Stimulated activated CD8-positive, alpha-beta memory T cell treated with anti-CD3 and anti-CD28 coated beads, Interleukin-2, amount 100 ng/mL, for 1 hour (primary cell): ENCODE data around the gene SMARCD1.
A peak's percentile ranks its signal among the peaks of the same experiment; 100 is the strongest.

Experiments
- DNase-seq, 2 donors: peaks; one replicate each; pipeline ENCODE4 v3.0.0-alpha.2; 2020; ENCODE audit warnings: low read depth in 2 of 2

Gene SMARCD1

GRCh38 chr12:50057000-50057841 is 27.9 kb upstream of the SMARCD1 start, which contains the start of gene ASIC1:
Gene ASIC1 (plus strand): TSS chr12:50057596. CDS start chr12:50058767, 1,171 bp downstream.
- peak in 1 of 2 donors; percentile 24 for DNase-seq

DNA sequence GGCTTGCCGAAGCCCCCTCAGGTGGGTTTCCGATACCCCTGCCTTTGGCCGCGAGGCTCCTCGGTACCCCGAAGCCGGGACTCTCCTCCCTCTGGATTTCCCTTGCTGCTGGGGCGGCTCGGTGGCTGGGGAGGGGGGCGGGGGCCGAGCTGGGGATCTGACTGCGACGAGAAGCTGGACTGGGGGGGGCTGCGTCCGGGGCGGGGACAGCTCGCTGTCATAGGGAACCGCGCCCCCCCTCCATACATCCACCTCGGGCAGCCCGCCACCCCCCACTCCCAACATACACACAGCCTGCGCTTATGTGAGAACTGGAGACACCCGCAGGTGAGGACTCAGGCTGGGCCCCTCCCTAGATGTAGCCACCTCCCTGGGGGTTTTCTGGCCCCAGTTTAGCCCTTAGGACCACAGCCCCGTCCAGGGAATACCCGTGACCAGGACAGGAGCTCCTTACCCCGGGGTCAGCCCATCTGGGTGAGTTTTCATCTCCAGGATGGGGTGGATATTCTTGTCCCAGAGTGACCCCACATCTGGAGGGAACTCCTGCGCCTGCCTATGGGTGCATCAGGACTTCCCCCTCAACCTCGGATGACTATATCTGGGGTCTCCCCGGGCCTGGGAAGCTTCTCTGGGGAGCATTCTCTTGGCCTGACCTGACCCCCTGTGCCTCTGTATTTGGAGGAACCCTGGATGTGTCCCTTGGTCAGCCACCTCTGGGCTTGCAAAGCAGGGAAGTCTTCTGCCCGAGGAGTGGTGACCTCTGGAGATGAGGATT is 27.1 kb upstream of the SMARCD1 start:
- DNase-seq, result no peak

DNA sequence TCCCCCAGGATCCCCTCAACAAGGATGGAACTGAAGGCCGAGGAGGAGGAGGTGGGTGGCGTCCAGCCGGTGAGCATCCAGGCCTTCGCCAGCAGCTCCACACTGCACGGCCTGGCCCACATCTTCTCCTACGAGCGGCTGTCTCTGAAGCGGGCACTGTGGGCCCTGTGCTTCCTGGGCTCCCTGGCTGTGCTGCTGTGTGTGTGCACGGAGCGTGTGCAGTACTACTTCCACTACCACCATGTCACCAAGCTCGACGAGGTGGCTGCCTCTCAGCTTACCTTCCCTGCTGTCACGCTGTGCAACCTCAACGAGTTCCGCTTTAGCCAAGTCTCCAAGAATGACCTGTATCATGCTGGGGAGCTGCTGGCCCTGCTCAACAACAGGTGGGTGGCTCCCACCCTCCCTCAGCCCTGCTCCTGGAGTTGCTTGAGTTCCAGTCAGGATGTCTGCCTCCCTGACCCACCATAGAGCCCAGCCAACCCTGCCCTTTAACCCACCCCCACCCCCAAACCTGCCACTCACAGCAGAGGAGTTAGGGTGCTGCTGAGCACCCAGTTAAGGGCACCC is 26.3 kb upstream of the SMARCD1 start:
- no peak for DNase-seq

GRCh38 chr12:50059440-50060119 is 25.6 kb upstream of the SMARCD1 start:
- DNase-seq, result peak; percentile 26

DNA sequence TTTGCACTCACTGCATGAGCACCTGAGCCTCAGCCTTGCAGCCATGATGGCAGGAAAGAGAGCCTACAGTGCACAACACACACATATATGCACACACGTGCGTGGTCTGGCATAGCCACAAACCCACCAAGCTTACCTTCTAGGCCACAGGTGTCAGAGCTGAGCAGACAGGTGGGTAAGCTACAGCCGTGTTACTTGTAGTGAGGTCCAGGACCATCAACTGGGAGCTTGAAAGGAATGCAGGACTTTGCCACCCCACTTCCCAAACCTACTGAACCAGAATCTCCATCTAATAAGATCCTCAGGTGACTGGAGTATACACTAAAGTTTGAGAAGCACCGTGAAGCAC is 25.0 kb upstream of the SMARCD1 start:
- DNase-seq, result no peak

GRCh38 chr12:50061171-50061570 is 24.0 kb upstream of the SMARCD1 start:
- DNase-seq, result no peak

- DNase-seq, result no peak
Measured at GRCh38 chr12:50061946-50062686, 23.0 kb upstream of the SMARCD1 start.

- DNase-seq, result no peak
Measured at GRCh38 chr12:50062728-50063460, 22.2 kb upstream of the SMARCD1 start.

GRCh38 chr12:50065726-50066310 is 19.3 kb upstream of the SMARCD1 start:
- no peak for DNase-seq

DNA sequence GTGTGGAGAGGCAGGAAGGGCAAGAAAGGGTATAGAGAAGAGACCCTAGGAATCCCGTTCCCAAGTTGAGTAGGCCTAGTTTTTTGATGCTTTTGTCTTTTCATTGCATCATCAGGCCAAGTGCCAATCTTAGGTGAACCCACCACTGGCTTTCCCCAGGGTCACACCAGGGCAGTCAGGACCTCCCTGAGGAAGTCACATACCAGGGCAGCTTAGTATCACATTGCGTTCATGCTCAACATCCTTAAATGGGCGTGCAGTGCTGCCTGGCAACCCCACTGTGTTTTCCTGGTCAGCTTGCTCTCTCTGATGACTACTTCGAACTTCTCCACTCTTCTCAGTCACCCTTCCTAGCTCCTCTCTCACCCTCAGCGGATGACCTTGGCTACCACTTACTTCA is 18.7 kb upstream of the SMARCD1 start:
- DNase-seq, result no peak

- no peak for DNase-seq
Measured at GRCh38 chr12:50069069-50069468, 16.1 kb upstream of the SMARCD1 start.

GRCh38 chr12:50069539-50069938 is 15.6 kb upstream of the SMARCD1 start:
- DNase-seq, result no peak

DNA sequence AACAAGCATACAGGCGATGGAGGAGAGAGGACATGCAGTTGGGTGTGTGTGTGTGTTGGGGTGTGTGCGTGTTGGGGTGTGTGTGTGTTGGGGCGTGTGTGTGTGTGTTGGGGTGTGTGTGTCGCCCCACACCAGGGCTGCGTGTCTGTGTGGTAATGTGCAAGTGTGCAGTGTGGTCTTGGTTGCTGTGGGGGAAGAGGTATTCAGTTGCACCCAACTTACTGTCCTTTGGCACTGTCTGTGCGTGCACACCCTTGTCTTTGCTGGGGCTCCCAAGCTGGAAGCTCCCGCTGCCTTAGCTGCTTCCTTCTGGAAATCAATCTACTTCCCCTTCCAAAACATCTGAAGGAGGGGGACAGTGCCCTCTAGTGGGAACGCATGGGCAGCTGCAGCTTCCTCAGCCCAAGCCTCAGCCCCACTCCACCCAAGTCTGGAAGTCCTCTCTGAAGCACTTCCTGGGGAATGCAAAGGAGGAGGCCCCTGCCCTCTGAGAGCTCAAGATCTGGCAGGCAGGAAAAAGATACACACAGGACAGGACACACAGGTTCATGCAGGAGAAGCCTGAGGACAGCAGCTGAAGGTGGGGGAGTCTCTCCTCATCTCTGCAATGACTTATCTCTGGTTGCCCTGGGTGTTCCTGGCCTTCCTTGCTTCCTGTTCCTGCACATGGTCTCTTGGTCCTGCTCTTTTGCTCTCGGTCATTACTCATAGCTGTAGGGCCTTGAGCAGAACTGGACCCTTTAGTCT is 14.7 kb upstream of the SMARCD1 start:
- DNase-seq, result peak; percentile 36 to 56

GRCh38 chr12:50072198-50072907 is 12.8 kb upstream of the SMARCD1 start:
- DNase-seq, result no peak

DNA sequence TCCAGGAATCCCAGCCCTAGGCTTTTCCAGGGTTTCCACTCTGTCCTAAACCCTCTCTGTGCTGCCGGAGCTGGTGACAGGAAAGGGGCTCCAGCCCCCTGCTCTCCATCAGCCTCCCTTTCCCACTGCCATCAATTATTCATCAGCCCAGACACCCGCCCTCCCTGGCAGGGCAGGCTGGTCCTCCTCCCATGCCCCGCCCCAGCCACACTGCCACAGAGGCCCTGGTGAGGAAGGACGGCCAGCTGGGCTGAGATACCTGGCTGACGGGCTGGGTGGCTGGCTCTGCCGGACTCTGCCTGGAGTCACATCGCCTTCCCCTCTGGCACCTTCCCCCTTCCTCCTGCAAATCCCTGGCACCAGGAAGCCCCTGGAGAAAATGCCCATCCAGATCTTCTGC is 11.9 kb upstream of the SMARCD1 start:
- no peak for DNase-seq

DNA sequence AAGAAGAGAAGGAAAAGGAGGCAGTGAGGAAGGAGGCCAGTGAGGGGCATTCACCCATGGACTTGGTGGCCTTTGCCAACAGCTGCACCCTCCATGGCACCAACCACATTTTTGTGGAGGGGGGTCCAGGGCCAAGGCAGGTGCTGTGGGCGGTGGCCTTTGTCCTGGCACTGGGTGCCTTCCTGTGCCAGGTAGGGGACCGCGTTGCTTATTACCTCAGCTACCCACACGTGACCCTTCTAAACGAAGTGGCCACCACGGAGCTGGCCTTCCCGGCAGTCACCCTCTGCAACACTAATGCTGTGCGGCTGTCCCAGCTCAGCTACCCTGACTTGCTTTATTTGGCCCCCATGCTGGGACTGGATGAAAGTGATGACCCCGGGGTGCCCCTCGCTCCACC is 11.4 kb upstream of the SMARCD1 start:
- no peak for DNase-seq

DNA sequence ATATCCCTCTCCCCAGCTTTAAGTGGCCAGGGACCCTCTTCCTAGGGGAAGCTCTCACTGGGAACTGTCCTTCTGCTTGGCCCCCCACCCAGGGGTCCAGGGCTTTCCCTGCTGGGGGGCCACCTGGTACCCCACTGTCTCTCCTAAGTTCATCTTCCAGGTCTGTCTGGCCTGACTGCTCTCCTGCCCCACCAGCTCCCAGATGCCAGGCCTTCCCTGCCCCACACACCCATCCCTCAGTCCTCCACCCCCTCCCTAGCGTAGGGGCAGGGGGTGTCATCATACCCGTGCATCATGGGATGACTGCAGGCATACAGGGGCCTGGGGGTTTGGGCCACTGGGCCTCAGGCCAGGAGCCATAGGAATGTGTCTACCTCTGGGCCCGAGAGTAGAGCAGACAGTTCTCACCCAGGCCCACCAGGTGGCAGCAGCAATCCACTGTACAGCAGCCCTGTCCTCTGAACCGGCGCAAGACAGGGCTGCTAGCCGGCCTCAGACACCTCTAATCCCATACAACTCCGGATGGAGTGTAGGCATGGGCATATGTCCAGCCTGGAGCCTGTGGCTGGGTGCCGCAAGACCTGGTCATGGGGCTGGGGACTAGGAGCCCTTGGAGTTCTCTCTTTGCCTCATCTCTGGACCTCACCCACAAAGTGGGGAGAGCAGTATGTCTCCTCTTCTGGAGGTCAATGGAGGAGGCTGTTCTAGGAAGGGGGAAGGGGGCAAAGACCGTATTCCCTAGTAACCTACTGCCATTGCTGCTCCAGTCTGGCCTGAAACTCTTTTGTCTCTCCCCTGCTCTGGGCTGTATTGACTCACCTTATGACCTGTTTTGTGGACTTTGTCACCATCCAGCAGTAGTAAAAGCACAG is 10.0 kb upstream of the SMARCD1 start:
- peak; percentile 47 to 65 for DNase-seq

DNA sequence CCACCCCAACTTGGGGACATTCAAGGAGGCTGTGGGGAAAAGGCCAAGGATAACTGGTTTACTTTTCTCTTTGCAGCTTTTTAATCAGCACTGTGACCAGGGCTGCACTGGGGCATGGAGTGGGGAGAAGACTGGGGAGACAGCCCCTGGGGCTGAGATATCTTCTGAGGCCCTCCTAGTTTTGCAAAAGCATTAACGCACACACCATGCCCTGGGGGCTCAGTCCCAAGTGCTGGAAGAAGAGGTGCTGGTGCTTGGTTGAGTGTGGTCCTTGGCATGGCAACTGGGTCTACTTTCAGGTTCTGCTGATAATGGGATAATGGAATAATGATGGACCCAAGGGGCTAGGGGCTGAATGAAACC is 9.4 kb upstream of the SMARCD1 start:
- DNase-seq, result no peak
